Transverse colon (tissue), 4 donors: ENCODE measurements around the gene DGLUCY. TPM values are rescaled to one million over a fixed set of nuclear protein-coding genes. Genes with fewer than 3 reads are reported as not detected.
"Not testable (repeated sequence)": the region's sequence is repeated elsewhere in the genome, so short reads cannot be mapped to it uniquely, and the experiment has no call there.

ENCODE experiments used
- DNase-seq: peaks from one replicate; pipeline ENCODE4 v3.0.0-alpha.2; 2019
- H3K27ac ChIP-seq, 4 donors: fragments of 200-600 bp; sonication (generic); 2 replicates each; pipeline ENCODE4 v1.5.1; 2016 to 2018; ENCODE audit warnings: inconsistent platforms in 4 of 4
- H3K27me3 ChIP-seq: fragments of 200-600 bp; sonication (generic); 2 replicates; pipeline ENCODE4 v1.5.1; 2017; ENCODE audit warnings: inconsistent platforms
- H3K36me3 ChIP-seq, 4 donors: fragments of 200-600 bp; sonication (generic); 2 replicates each; pipeline ENCODE4 v1.5.1; 2017 to 2019; ENCODE audit warnings: inconsistent platforms in 4 of 4
- H3K4me1 ChIP-seq, 4 donors: fragments of 200-600 bp; sonication (generic); 2 replicates each; pipeline ENCODE4 v1.5.1; 2017 to 2020; ENCODE audit warnings: inconsistent platforms in 4 of 4
- H3K4me3 ChIP-seq, 4 donors: fragments of 200-600 bp; sonication (generic); 1 replicate in 1 of 4; 2 replicates in 3 of 4; pipeline versions ENCODE4 v1.5.1 to v1.6.1; 2017 to 2019; ENCODE audit warnings: inconsistent platforms in 4 of 4
- H3K9me3 ChIP-seq, 2 donors: fragments of 200-600 bp; sonication (generic); 2 replicates each; pipeline ENCODE4 v1.5.1; 2017 to 2019; ENCODE audit warnings: inconsistent platforms in 2 of 2
- CTCF ChIP-seq, 5 experiments: fragments of 200-600 bp in 3 of 5; fragments of 450-650 bp in 2 of 5; sonication (generic) in 3 of 5; IDR thresholded peaks; 1 replicate in 2 of 5; 2 replicates in 3 of 5; pipeline ENCODE4 v1.5.1; 2016 to 2017; ENCODE audit warnings: antibody characterized with exemption in 5 of 5, inconsistent platforms in 3 of 5, mild to moderate bottlenecking in 2 of 5, moderate library complexity in 1 of 5
- EP300 ChIP-seq: sonication (generic); formaldehyde crosslinking; IDR thresholded peaks from one replicate; pipeline ENCODE4 v1.6.1; 2017; ENCODE audit warnings: antibody characterized with exemption, low read depth
- POLR2A ChIP-seq: fragments of 450-650 bp; IDR thresholded peaks from one replicate; pipeline ENCODE4 v1.6.1; 2016; ENCODE audit warnings: antibody characterized with exemption, mild to moderate bottlenecking, moderate library complexity
- POLR2AphosphoS5 ChIP-seq, 3 donors: sonication (generic); formaldehyde crosslinking; IDR thresholded peaks; one replicate each; pipeline ENCODE4 v1.6.1; 2016; ENCODE audit warnings: antibody characterized with exemption in 3 of 3
- WGBS, 2 donors: methylation state at CpG; one replicate each; pipeline ENCODE4 v1.1.5; 2018; ENCODE audit warnings: low coverage in 1 of 2; 5-methylcytosine and 5-hydroxymethylcytosine counted together
- in situ Hi-C, 4 donors: fragments of 200-750 bp; cut with MboI; loops; one replicate each; pipeline versions ENCODE4 v1.15.0 to v1.15.1; 2017; ENCODE audit warnings: low sequenced_read_pairs in 3 of 4, low pct_ligation_motif_present in 1 of 4, low pct_unique_long_range_greater_than_20kb in 1 of 4
- intact Hi-C: fragments of 100-400 bp; cut with DNase I; formaldehyde crosslinking; loops from one replicate; pipeline ENCODE4 v1.15.1; 2023; ENCODE audit warnings: low total_unique reads
- total RNA-seq, 4 donors: library from RNA; depleted of rRNA; stranded (reverse); fragments of >200 nt; gene quantifications; one replicate each; pipeline ENCODE4 v1.1.0, GENCODE V29; 2016

DGLUCY gene
- total RNA-seq, 4 donors from 2014 or later: 62.1 to 229 (median 102) TPM

DNA sequence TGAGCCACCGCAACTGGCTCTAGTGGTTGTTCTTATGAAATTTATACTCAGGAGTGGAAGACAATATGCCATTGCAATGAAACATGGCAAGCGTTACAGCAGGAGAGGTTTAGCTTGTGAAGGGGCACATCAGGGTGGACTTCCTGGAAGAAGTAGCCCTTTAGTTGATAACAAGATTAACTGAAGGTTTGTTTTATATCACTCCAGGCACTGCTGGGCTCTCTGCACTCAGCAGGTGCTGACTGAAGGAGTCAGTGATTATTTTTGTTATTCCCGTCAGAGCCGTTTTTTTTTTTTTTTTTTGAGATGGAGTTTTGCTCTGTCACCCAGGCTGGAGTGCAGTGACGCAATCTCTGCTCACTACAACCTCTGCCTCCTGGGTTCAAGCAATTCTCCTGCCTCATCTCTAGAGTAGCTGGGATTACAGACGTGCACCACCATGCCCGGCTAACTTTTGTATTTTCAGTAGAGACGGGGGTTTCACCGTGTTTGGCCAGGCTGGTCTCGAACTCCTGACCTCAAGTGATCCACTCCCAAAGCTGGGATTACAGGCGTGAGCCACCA lies 148.2 kb downstream of the DGLUCY start:
- in situ Hi-C loops (no loop called here), intact Hi-C loops (no loop called here)
- no peak overlapping the region for H3K27ac ChIP-seq
- DNase-seq: no peak
- 83 to 100% methylated on average over 1 to 11 of the region's 11 CpGs for WGBS, 2 donors
- no peaks in the 10 kb centered on the region for H3K36me3 ChIP-seq
- H3K27me3 ChIP-seq: peaks cover 8% of the 10 kb centered on the region
- H3K4me3 ChIP-seq: no peak overlapping the region
- no peaks in the 10 kb centered on the region for H3K9me3 ChIP-seq
- no peak for TF ChIP-seq EP300
- TF ChIP-seq CTCF (IDR thresholded peaks at IDR 0.05): no peak
- no peak for TF ChIP-seq POLR2A
- TF ChIP-seq POLR2AphosphoS5 (IDR thresholded peaks at IDR 0.05): no peak
- H3K4me1 ChIP-seq: peaks cover 9 to 20% (median 10%) of the 10 kb centered on the region in 4 donors

DNA sequence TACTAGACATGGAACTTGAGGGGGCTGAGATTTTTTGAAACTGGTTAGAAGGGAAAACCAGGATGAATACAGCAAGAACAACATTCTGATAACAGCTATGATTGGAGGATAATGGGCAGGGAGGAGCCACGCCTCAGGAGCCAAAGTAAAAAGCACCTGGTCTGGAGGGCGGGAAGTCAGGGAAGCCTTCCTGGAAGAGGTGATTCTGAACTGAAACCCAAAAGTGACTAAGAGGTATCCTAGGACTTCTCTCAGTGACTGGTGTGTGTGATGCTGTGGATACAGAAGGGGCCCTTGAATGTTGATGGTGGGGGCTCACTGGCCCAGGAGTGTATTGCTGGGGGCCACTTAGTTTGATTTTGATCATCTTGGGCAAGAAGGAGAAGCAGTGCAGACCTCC lies 149.5 kb downstream of the DGLUCY start:
- in situ Hi-C loops (no loop called here), intact Hi-C loops (no loop called here)
- Histone ChIP-seq H3K27me3 (peaks cover 8% of the 10 kb centered on the region), H3K36me3 (no peaks in the 10 kb centered on the region), H3K4me3 (no peak overlapping the region), H3K4me1 (peaks cover 3 to 12% (median 9%) of the 10 kb centered on the region in 4 donors), H3K27ac (no peak overlapping the region), H3K9me3 (no peaks in the 10 kb centered on the region)
- no peak for DNase-seq
- 80 to 84% methylated on average over 2 of the region's 2 CpGs for WGBS, 2 donors
- TF ChIP-seq EP300: no peak
- no peak for TF ChIP-seq POLR2A
- TF ChIP-seq POLR2AphosphoS5 (IDR thresholded peaks at IDR 0.05): no peak
- no peak for TF ChIP-seq CTCF (IDR thresholded peaks at IDR 0.05)

DNA sequence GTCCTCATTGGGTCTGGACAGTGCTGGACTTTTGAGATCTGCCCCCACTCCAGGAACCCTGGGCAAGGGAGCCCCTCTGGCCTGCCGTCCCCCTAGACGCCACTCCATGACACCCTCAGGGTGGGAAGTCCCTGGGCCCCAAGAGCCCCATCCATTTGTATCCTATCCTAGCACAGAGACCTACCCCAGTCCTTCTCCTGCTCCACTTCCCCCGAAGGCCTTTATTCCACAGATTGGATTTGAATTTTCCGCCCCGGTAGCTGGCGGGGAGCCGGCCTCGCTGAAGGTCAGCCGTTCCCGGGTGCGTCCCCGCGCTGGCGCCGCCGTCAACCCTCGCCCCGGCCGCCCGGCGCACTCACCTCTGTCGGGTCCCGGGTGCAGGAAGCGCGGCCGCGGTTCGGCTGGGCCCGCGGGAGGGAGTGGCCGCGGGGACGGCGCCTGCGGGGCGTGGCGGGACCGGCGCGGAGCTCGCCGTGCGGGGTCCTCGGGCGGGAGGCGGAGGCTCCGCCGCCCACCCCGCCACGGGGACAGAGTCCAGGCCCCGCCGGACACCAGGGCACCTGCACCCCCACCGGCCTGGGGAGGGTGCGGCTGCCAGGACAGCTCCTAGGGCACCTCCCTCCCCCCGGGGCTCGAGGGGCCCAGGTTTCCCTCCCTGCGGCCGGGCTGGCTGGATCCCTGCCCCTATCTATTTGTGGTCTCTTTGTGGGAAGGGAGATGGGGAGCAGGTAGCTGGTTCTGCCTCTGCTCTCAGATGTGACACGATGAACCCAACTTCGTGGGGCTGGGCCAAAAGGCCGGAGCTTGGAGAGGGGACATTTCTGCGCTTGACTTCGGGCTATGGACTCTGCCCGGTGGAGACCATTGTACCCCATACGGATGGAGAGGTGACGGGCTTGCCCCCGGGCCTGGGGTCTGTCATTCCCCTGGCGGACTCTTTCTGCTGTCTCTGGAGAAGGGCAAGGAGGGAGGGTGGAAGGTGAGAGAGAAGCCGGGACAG lies 150.6 kb downstream of the DGLUCY start:
- peaks cover 8% of the 10 kb centered on the region for H3K27me3 ChIP-seq
- peak; percentile 38 for DNase-seq
- TF ChIP-seq POLR2A (no peak), CTCF (IDR thresholded peaks at IDR 0.05) (no peak), POLR2AphosphoS5 (IDR thresholded peaks at IDR 0.05) (no peak), EP300 (no peak)
- in situ Hi-C loops (no loop called here), intact Hi-C loops (no loop called here)
- H3K9me3 ChIP-seq: no peaks in the 10 kb centered on the region
- H3K36me3 ChIP-seq: no peaks in the 10 kb centered on the region
- WGBS, 2 donors: 15 to 31% methylated on average over 9 to 67 of the region's 69 CpGs
- peak overlapping the region in 1 of 4 donors; percentile 4 for H3K27ac ChIP-seq
- peak overlapping the region in 3 of 4 donors; percentile 18 to 48 (median 39) for H3K4me3 ChIP-seq
- peaks cover 4 to 17% (median 13%) of the 10 kb centered on the region in 4 donors for H3K4me1 ChIP-seq

DNA sequence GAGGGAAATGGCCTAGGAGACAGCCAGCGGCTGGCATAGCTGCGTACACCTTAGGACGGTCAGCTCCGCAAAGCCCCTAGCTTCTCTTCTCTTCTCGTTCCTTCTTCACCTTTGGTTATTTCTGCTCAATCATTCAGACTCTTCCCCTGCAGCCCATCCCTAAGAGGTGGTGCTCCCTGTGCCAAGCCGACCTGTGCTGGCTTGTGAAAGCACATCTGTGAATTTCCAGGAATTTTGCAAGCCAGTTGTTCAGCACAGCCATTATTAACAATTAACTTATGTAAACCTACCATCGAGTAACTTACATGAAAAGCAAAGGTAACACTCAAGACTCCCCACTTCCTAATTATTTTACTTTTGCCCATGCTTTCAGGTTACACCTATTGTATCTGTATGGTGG lies 151.5 kb downstream of the DGLUCY start:
- WGBS, 2 donors: 48 to 90% methylated on average over 2 to 7 of the region's 7 CpGs
- no peak for TF ChIP-seq EP300
- TF ChIP-seq CTCF (IDR thresholded peaks at IDR 0.05): no peak
- TF ChIP-seq POLR2A: no peak
- TF ChIP-seq POLR2AphosphoS5 (IDR thresholded peaks at IDR 0.05): no peak
- DNase-seq: no peak
- H3K27me3 ChIP-seq: peaks cover 8% of the 10 kb centered on the region
- intact Hi-C loops: no loop called here
- H3K9me3 ChIP-seq: no peaks in the 10 kb centered on the region
- peaks cover 9 to 21% (median 19%) of the 10 kb centered on the region in 4 donors for H3K4me1 ChIP-seq
- no peak overlapping the region for H3K4me3 ChIP-seq
- no peaks in the 10 kb centered on the region for H3K36me3 ChIP-seq
- no peak overlapping the region for H3K27ac ChIP-seq
- in situ Hi-C loops: no loop called here

DNA sequence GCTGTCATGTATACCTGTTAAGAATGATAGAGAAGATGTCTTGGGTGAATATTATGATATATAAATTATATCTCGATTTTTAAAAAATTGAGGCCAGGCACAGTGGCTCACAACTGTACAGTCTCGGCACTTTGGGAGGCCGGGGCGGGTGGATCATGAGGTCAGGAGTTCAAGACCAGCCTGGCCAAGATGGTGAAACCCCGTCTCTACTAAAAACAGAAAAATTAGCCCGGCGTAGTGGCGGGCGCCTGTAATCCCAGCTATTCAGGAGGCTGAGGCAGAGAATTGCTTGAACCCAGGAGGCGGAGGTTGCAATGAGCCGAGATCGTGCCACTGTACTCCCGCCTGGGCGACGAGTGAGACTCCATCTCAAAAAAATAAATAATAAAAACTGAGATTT lies 152.4 kb downstream of the DGLUCY start:
- DNase-seq: not testable (repeated sequence)

More for the DNA sequence above, 152.4 kb downstream of the DGLUCY start:
- intact Hi-C loops, H3K27ac ChIP-seq, H3K36me3 ChIP-seq, H3K27me3 ChIP-seq, in situ Hi-C loops, H3K9me3 ChIP-seq, H3K4me3 ChIP-seq: not testable (repeated sequence)
- peaks cover 9 to 21% (median 19%) of the 10 kb centered on the region in 4 donors for H3K4me1 ChIP-seq
- 93 to 95% methylated on average over 15 of the region's 15 CpGs for WGBS, 2 donors
